IMR-90 (cell line): ENCODE results near the gene PLCL2. TPM values are rescaled to one million over a fixed set of nuclear protein-coding genes. Genes with fewer than 3 reads are reported as not detected.

Experiments
- ATAC-seq: fragments of 200-7000 bp; cut with Tn5 transposase; 2 replicates; pipeline ENCODE4 v1.9.1; 2020; ENCODE audit warnings: low read depth, mild to moderate bottlenecking, moderate library complexity
- BruUV-seq: library from RNA; stranded (reverse); fragments of 400-500 nt; replicated peaks from 2 replicates; lab custom pipeline; 2021; lab: Mats Ljungman, UMichigan
- CTCF ChIA-PET: fragments of 300-600 bp; formaldehyde crosslinking; extraction: SDS; loops from one replicate; lab custom pipeline; 2021; ENCODE audit warnings: antibody characterized with exemption; lab: Yijun Ruan, JAX
- POLR2A ChIA-PET: fragments of 300-600 bp; sonication (Branson Sonifier 250); formaldehyde crosslinking; loops from one replicate; lab custom pipeline; 2022; ENCODE audit warnings: antibody characterized with exemption; ENCODE audit not compliant: unreplicated experiment; lab: Charles Lee
- DNase-seq: peaks from one replicate; pipeline ENCODE4 v3.0.0; 2013
- H2AFZ ChIP-seq: replicated peaks from 2 replicates; pipeline ENCODE3; 2013; ENCODE audit warnings: low read length, mild to moderate bottlenecking; ENCODE audit not compliant: poor library complexity
- H2AK5ac ChIP-seq: 2 replicates; pipeline ENCODE4 v1.6.1; 2013; ENCODE audit warnings: low read depth, low read length, inconsistent platforms
- H2AK9ac ChIP-seq: replicated peaks from 2 replicates; pipeline ENCODE3; 2013; ENCODE audit warnings: mild to moderate bottlenecking, low read depth, low read length, moderate library complexity; ENCODE audit not compliant: poor library complexity
- H2BK120ac ChIP-seq: 2 replicates; pipeline ENCODE4 v1.6.1; 2013; ENCODE audit warnings: low read depth, low read length, inconsistent platforms
- H2BK15ac ChIP-seq: 3 replicates; pipeline ENCODE4 v1.6.1; 2013; ENCODE audit warnings: low read depth, low read length, inconsistent platforms
- H2BK20ac ChIP-seq: 2 replicates; pipeline ENCODE4 v1.6.1; 2013; ENCODE audit warnings: low read depth, mild to moderate bottlenecking, inconsistent platforms, low read length, moderate library complexity
- H2BK5ac ChIP-seq: 2 replicates; pipeline ENCODE4 v1.6.1; 2013; ENCODE audit warnings: mild to moderate bottlenecking, low read depth, low read length, inconsistent platforms; ENCODE audit not compliant: poor library complexity, severe bottlenecking
- H3K14ac ChIP-seq: replicated peaks from 2 replicates; pipeline ENCODE4 v1.6.1; 2013; ENCODE audit warnings: low read depth, low read length, inconsistent platforms
- H3K18ac ChIP-seq: 2 replicates; pipeline ENCODE4 v1.6.1; 2013; ENCODE audit warnings: low read depth, low read length, control low read depth
- H3K23ac ChIP-seq: 2 replicates; pipeline ENCODE4 v1.6.1; 2013; ENCODE audit warnings: low read depth, low read length, inconsistent platforms
- H3K27ac ChIP-seq: 2 replicates; pipeline ENCODE4 v1.5.1; 2013; ENCODE audit warnings: mild to moderate bottlenecking, control low read depth, low read length; ENCODE audit not compliant: insufficient read depth
- H3K27me3 ChIP-seq: 2 replicates; pipeline ENCODE4 v1.6.1; 2013; ENCODE audit warnings: low read length; ENCODE audit not compliant: control insufficient read depth, insufficient read depth
- H3K36me3 ChIP-seq: 2 replicates; pipeline ENCODE4 v1.6.1; 2013; ENCODE audit warnings: low read length, mixed read lengths; ENCODE audit not compliant: control insufficient read depth, insufficient read depth
- H3K4ac ChIP-seq: 2 replicates; pipeline ENCODE4 v1.6.1; 2013; ENCODE audit warnings: low read depth, low read length, inconsistent platforms
- H3K4me1 ChIP-seq: 2 replicates; pipeline ENCODE4 v1.6.1; 2013; ENCODE audit warnings: low read length, mixed read lengths; ENCODE audit not compliant: control insufficient read depth, insufficient read depth
- H3K4me2 ChIP-seq: 2 replicates; pipeline ENCODE4 v1.6.1; 2013; ENCODE audit warnings: low read depth, mild to moderate bottlenecking, control low read depth, low read length, moderate library complexity
- H3K4me3 ChIP-seq: 2 replicates; pipeline ENCODE4 v1.5.1; 2013; ENCODE audit warnings: low read depth, mild to moderate bottlenecking, control low read depth, low read length, moderate library complexity; ENCODE audit not compliant: insufficient read depth
- H3K56ac ChIP-seq: 2 replicates; pipeline ENCODE4 v1.6.1; 2013; ENCODE audit warnings: low read length, inconsistent platforms; ENCODE audit not compliant: insufficient read depth; ENCODE audit errors: extremely low read depth
- H3K79me1 ChIP-seq, 2 experiments: 2 replicates each; pipeline ENCODE4 v1.6.1; 2013; ENCODE audit warnings: low read length in 2 of 2, inconsistent platforms in 1 of 2, low read depth in 1 of 2
- H3K9ac ChIP-seq: 2 replicates; pipeline ENCODE4 v1.6.1; 2013; ENCODE audit warnings: low read depth, low read length, control low read depth
- H3K9me1 ChIP-seq: 2 replicates; pipeline ENCODE4 v1.6.1; 2013; ENCODE audit warnings: low read length, inconsistent platforms; ENCODE audit not compliant: insufficient read depth
- H3K9me3 ChIP-seq: 2 replicates; pipeline ENCODE4 v1.6.1; 2013; ENCODE audit warnings: low read length; ENCODE audit not compliant: control insufficient read depth, insufficient read depth
- H4K20me1 ChIP-seq: 2 replicates; pipeline ENCODE4 v1.6.1; 2013; ENCODE audit warnings: low read length, inconsistent platforms; ENCODE audit not compliant: insufficient read depth
- H4K5ac ChIP-seq: 2 replicates; pipeline ENCODE4 v1.6.1; 2013; ENCODE audit warnings: mild to moderate bottlenecking, low read depth, low read length, control low read depth
- H4K8ac ChIP-seq, 2 experiments: 2 replicates each; pipeline ENCODE4 v1.6.1; 2013; ENCODE audit warnings: low read depth in 2 of 2, low read length in 2 of 2, control low read depth in 1 of 2, inconsistent platforms in 1 of 2
- H4K91ac ChIP-seq: 2 replicates; pipeline ENCODE4 v1.6.1; 2013; ENCODE audit warnings: low read depth, low read length, inconsistent platforms; ENCODE audit not compliant: insufficient read depth
- BHLHE40 ChIP-seq: fragments of 150-350 bp; IDR thresholded peaks from 2 replicates; pipeline ENCODE4 v1.6.1; 2016; ENCODE audit warnings: mild to moderate bottlenecking, low read depth, low read length
- CEBPB ChIP-seq: IDR thresholded peaks from 2 replicates; pipeline ENCODE4 v1.6.1; 2012; ENCODE audit warnings: low read depth, low read length, improper control_type of control experiment
- CHD1 ChIP-seq: IDR thresholded peaks from 2 replicates; pipeline ENCODE4 v1.6.1; 2012; ENCODE audit warnings: low read depth, low read length, improper control_type of control experiment
- CTCF ChIP-seq: conservative IDR thresholded peaks from 2 replicates; pipeline ENCODE4 v1.5.1; 2012; ENCODE audit warnings: mild to moderate bottlenecking, low read depth, low read length, improper control_type of control experiment
- ELK1 ChIP-seq: fragments of 150-350 bp; IDR thresholded peaks from 2 replicates; pipeline ENCODE4 v1.6.1; 2016; ENCODE audit warnings: low read depth, mild to moderate bottlenecking, low read length, moderate library complexity, borderline replicate concordance
- FOS ChIP-seq: fragments of 150-350 bp; IDR thresholded peaks from 2 replicates; pipeline ENCODE4 v1.6.1; 2016; ENCODE audit warnings: low read depth, low read length
- MAFK ChIP-seq: IDR thresholded peaks from 2 replicates; pipeline ENCODE4 v1.6.1; 2012; ENCODE audit warnings: low read depth, low read length, improper control_type of control experiment
- MAZ ChIP-seq: IDR thresholded peaks from 2 replicates; pipeline ENCODE4 v1.6.1; 2012; ENCODE audit warnings: low read depth, mild to moderate bottlenecking, low read length, improper control_type of control experiment, moderate library complexity, borderline replicate concordance
- NFE2L2 ChIP-seq: fragments of 150-350 bp; IDR thresholded peaks from 2 replicates; pipeline ENCODE4 v1.6.1; 2016; ENCODE audit warnings: low read depth, mild to moderate bottlenecking, low read length
- POLR2A ChIP-seq: IDR thresholded peaks from 2 replicates; pipeline ENCODE4 v1.6.1; 2012; ENCODE audit warnings: mild to moderate bottlenecking, low read depth, low read length
- RAD21 ChIP-seq: IDR thresholded peaks from 2 replicates; pipeline ENCODE4 v1.6.1; 2012; ENCODE audit warnings: low read length, improper control_type of control experiment
- RCOR1 ChIP-seq: IDR thresholded peaks from 2 replicates; pipeline ENCODE4 v1.6.1; 2012; ENCODE audit warnings: mild to moderate bottlenecking, low read length, improper control_type of control experiment; ENCODE audit not compliant: insufficient replicate concordance
- RFX5 ChIP-seq: IDR thresholded peaks from 2 replicates; pipeline ENCODE4 v1.8.0; 2012; ENCODE audit warnings: low read depth, mild to moderate bottlenecking, low read length, moderate library complexity
- SMC3 ChIP-seq: fragments of 150-350 bp; IDR thresholded peaks from 2 replicates; pipeline ENCODE4 v1.6.1; 2016; ENCODE audit warnings: low read depth, mild to moderate bottlenecking, antibody characterized with exemption, low read length, moderate library complexity
- USF2 ChIP-seq: fragments of 150-350 bp; IDR thresholded peaks from 2 replicates; pipeline ENCODE4 v1.6.1; 2017; ENCODE audit warnings: mild to moderate bottlenecking, antibody characterized with exemption, low read length, low read depth
- WGBS, 2 experiments: methylation state at CpG; one replicate each; pipeline versions ENCODE4 v1.1.5 to v1.1.7; 2013; ENCODE audit warnings: missing lambda C conversion rate in 2 of 2; ENCODE audit not compliant: insufficient read length in 1 of 2; ENCODE audit errors: extremely low coverage in 2 of 2; 5-methylcytosine and 5-hydroxymethylcytosine counted together
- dilution Hi-C: fragments of 300-500 bp; cut with HindIII; formaldehyde crosslinking; loops from one replicate; pipeline ENCODE4 v1.14.3; 2018; ENCODE audit warnings: low sequenced_read_pairs; ENCODE audit not compliant: unreplicated experiment
- in situ Hi-C: fragments of 300-500 bp; cut with MboI; formaldehyde crosslinking; loops from 3 replicates; pipeline ENCODE4 v1.14.3; 2019; ENCODE audit warnings: low sequenced_read_pairs, inconsistent platforms, mixed read lengths
- intact Hi-C: fragments of 100-400 bp; cut with micrococcal nuclease; formaldehyde crosslinking; loops from 2 replicates; pipeline ENCODE4 v1.10.0; 2022
- polyA plus RNA-seq, 3 experiments: library from polyadenylated mRNA; depleted of rRNA; stranded (reverse); fragments of >200 nt; gene quantifications; 2 replicates each; pipeline ENCODE4 v1.2.3, GENCODE V29; 2012; ENCODE audit warnings: low replicate concordance in 1 of 3
- total RNA-seq: library from RNA; depleted of rRNA; stranded (reverse); fragments of >200 nt; gene quantifications from 2 replicates; pipeline ENCODE4 v1.2.3, GENCODE V29; 2012

The PLCL2 gene
- total and polyA plus RNA-seq, 2 of the 4 experiments (the other 2 are of a cell fraction) = 0.92 to 3.8 TPM

GRCh38 chr3:16982460-16982859, 97.7 kb downstream of the PLCL2 start:
- Histone ChIP-seq H3K9me3 (no peaks in the 10 kb centered on the region), H2BK5ac (no peak overlapping the region), H4K20me1 (no peaks in the 10 kb centered on the region), H3K4ac (no peak overlapping the region), H3K18ac (no peak overlapping the region), H3K27me3 (no peaks in the 10 kb centered on the region), H3K27ac (no peak overlapping the region), H3K23ac (no peak overlapping the region), H4K91ac (no peak overlapping the region), H3K4me3 (no peak overlapping the region), H2BK15ac (no peak overlapping the region), H3K79me1 (no peaks in the 10 kb centered on the region), H3K9ac (no peak overlapping the region), H2AK5ac (no peak overlapping the region), H3K4me1 (no peaks in the 10 kb centered on the region), H3K9me1 (no peaks in the 10 kb centered on the region), H2AFZ (no peak overlapping the region), H4K5ac (no peak overlapping the region), H3K56ac (no peak overlapping the region), H2BK20ac (no peak overlapping the region), H2BK120ac (no peak overlapping the region), H2AK9ac (no peak overlapping the region), H3K14ac (no peak overlapping the region), H3K4me2 (no peak overlapping the region), H4K8ac (no peak overlapping the region), H3K36me3 (no peaks in the 10 kb centered on the region)
- WGBS, 2 experiments = 100% methylated on average over 2 of the region's 6 CpGs; no CpG with 5 or more reads in 1 of the 2 experiments
- no peak for TF ChIP-seq FOS
- no peak for TF ChIP-seq SMC3
- no peak for TF ChIP-seq MAZ
- no peak for TF ChIP-seq NFE2L2
- no peak for TF ChIP-seq POLR2A
- no peak for TF ChIP-seq RFX5
- no peak for TF ChIP-seq CEBPB
- TF ChIP-seq CTCF = no peak
- no peak for TF ChIP-seq CHD1
- TF ChIP-seq RAD21 = no peak
- no peak for TF ChIP-seq ELK1
- TF ChIP-seq BHLHE40 = no peak
- TF ChIP-seq MAFK = no peak
- no peak for TF ChIP-seq USF2
- no peak for TF ChIP-seq RCOR1
- in situ Hi-C loops = no loop called here
- ATAC-seq = no peak
- no TSS peak for BruUV-seq
- intact Hi-C loops = no loop called here
- dilution Hi-C loops = no loop called here
- ChIA-PET CTCF (no interaction called here), POLR2A (no interaction called here)
- no peak for DNase-seq
